OCI-LY1 (cell line): ENCODE data around the gene OLA1.

Experiments
- EZH2 ChIP-seq: fragments of 200-600 bp; sonication (generic), shearing (Covaris generic); IDR thresholded peaks from 2 replicates; pipeline ENCODE4 v1.8.0; 2017; ENCODE audit warnings: borderline replicate concordance, mixed run types, mild to moderate bottlenecking, antibody characterized with exemption, low read length, moderate library complexity, mixed read lengths
- TF ChIP-seq, protein P1 (sequence below): fragments of 200-600 bp; sonication (generic), shearing (Covaris generic); IDR thresholded peaks from 2 replicates; pipeline ENCODE4 v1.5.1; 2017; ENCODE audit warnings: mild to moderate bottlenecking, antibody characterized with exemption, low read length, moderate library complexity, mixed read lengths

DNA sequence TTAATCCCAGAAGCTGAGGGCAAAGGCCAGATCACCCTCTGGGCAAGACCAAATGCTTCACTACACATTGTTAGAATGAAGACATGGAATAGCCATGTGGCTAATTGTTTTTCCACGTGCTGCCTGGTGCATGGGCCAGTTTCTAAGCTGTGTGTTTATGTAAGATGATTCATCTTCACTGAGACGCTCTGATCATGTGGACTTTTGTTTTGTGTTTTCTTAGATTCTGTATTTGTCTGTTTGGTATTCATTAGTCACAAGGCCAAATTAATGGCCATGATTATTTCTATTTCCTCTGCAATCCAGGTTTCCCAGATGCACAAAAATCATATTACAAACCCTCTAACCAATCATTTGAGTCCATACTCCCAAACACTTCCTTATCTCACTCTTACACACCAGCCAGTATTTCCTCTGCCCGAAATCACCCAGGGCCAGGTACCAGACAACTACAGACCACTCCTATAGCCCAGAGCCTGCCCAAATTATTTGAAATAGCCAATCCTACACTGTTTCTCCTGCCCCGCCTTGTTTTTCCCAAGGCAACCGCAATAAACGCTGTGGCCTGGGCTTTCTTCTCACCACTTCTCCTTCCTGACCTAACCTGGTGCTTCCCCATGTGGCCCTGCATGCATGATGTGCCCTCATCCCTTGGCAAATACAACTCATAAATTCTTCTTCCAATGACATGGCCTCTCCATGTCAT lies 189.0 kb downstream of the OLA1 start:
- TF ChIP-seq, protein P1, sequence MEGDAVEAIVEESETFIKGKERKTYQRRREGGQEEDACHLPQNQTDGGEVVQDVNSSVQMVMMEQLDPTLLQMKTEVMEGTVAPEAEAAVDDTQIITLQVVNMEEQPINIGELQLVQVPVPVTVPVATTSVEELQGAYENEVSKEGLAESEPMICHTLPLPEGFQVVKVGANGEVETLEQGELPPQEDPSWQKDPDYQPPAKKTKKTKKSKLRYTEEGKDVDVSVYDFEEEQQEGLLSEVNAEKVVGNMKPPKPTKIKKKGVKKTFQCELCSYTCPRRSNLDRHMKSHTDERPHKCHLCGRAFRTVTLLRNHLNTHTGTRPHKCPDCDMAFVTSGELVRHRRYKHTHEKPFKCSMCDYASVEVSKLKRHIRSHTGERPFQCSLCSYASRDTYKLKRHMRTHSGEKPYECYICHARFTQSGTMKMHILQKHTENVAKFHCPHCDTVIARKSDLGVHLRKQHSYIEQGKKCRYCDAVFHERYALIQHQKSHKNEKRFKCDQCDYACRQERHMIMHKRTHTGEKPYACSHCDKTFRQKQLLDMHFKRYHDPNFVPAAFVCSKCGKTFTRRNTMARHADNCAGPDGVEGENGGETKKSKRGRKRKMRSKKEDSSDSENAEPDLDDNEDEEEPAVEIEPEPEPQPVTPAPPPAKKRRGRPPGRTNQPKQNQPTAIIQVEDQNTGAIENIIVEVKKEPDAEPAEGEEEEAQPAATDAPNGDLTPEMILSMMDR: no peak
- no peak for TF ChIP-seq EZH2
